Stomach (tissue), 9 donors: ENCODE measurements around the gene CADM2. TPM values are rescaled to one million over a fixed set of nuclear protein-coding genes. Genes with fewer than 3 reads are reported as not detected.

Experiments
- DNase-seq, 2 donors: peaks; one replicate each; pipeline versions ENCODE4 v3.0.0 to v3.0.0-alpha.2; 2013 to 2019
- H3K27ac ChIP-seq, 5 donors: fragments of 200-600 bp in 4 of 5; sonication (generic) in 4 of 5; one replicate each; pipeline ENCODE4 v1.5.1; 2013 to 2019; ENCODE audit warnings: mild to moderate bottlenecking in 1 of 5, moderate library complexity in 1 of 5
- H3K27me3 ChIP-seq, 3 donors: fragments of 200-600 bp; sonication (generic); one replicate each; pipeline ENCODE4 v1.5.1; 2017 to 2019; ENCODE audit warnings: mixed run types in 1 of 3
- H3K36me3 ChIP-seq, 4 donors: fragments of 200-600 bp; sonication (generic); 1 replicate in 3 of 4; 2 replicates in 1 of 4; pipeline ENCODE4 v1.5.1; 2016 to 2019
- H3K4me1 ChIP-seq, 4 donors: fragments of 200-600 bp; sonication (generic); one replicate each; pipeline ENCODE4 v1.5.1; 2016 to 2019
- H3K4me3 ChIP-seq, 4 donors: fragments of 200-600 bp; sonication (generic) in 3 of 4; one replicate each; pipeline ENCODE4 v1.5.1; 2016 to 2019; ENCODE audit warnings: mild to moderate bottlenecking in 1 of 4
- H3K9me3 ChIP-seq, 4 donors: fragments of 200-600 bp; sonication (generic); one replicate each; pipeline ENCODE4 v1.5.1; 2016 to 2019
- CTCF ChIP-seq, 7 experiments: fragments of 450-650 bp in 4 of 7; fragments of 200-600 bp in 3 of 7; sonication (generic) in 3 of 7; IDR thresholded peaks; one replicate each; pipeline ENCODE4 v1.5.1; 2016 to 2019; ENCODE audit warnings: antibody characterized with exemption in 7 of 7, control low read depth in 2 of 7, mild to moderate bottlenecking in 1 of 7
- EP300 ChIP-seq: sonication (generic); formaldehyde crosslinking; IDR thresholded peaks from one replicate; pipeline ENCODE4 v1.6.1; 2017; ENCODE audit warnings: antibody characterized with exemption
- POLR2A ChIP-seq, 4 donors: fragments of 450-650 bp; IDR thresholded peaks; one replicate each; pipeline ENCODE4 v1.6.1; 2016; ENCODE audit warnings: antibody characterized with exemption in 4 of 4, control low read depth in 2 of 4, mild to moderate bottlenecking in 1 of 4, moderate library complexity in 1 of 4
- POLR2AphosphoS5 ChIP-seq, 3 donors: sonication (generic); formaldehyde crosslinking; IDR thresholded peaks; one replicate each; pipeline ENCODE4 v1.6.1; 2016; ENCODE audit warnings: antibody characterized with exemption in 3 of 3
- WGBS, 5 donors: extraction: QIAGEN DNeasy Blood & Tissue Kit in 3 of 5; methylation state at CpG; one replicate each; pipeline versions ENCODE4 v1.1.5 to v1.1.7; 2013 to 2018; 5-methylcytosine and 5-hydroxymethylcytosine counted together
- intact Hi-C: fragments of 100-400 bp; cut with DNase I; formaldehyde crosslinking; loops from one replicate; pipeline ENCODE4 v1.15.1; 2023; ENCODE audit warnings: low total_unique reads
- polyA plus RNA-seq, 3 donors: library from polyadenylated mRNA; stranded (reverse); fragments of 200-250 nt; gene quantifications; one replicate each; pipeline ENCODE4 v1.2.3, GENCODE V29; 2013
- total RNA-seq, 5 donors: library from RNA; depleted of rRNA; stranded (reverse); fragments of >200 nt; gene quantifications; one replicate each; pipeline versions ENCODE4 v1.1.0 to v1.2.3, GENCODE V29; 2014 to 2016
- donor health status: healthy with polysubstance abuse.
- donor health status: Bipolar disorder and iron deficiency.
- donor health status: healthy.

CADM2 gene
- total and polyA plus RNA-seq, 8 donors, result 0.29 to 8.1 (median 2.0) TPM; not detected in 1

- WGBS, 5 donors, result 38 to 59% (median 45%) methylated on average over 2 of the region's 2 CpGs
- H3K4me1 ChIP-seq, result no peaks in the 10 kb centered on the region
- no peak overlapping the region for H3K27ac ChIP-seq
- no peak overlapping the region for H3K4me3 ChIP-seq
- H3K9me3 ChIP-seq, result no peaks in the 10 kb centered on the region
- intact Hi-C loops, result no loop called here
- no peaks in the 10 kb centered on the region for H3K27me3 ChIP-seq
- TF ChIP-seq POLR2A (IDR thresholded peaks at IDR 0.05), result no peak
- no peak for TF ChIP-seq EP300
- no peak for TF ChIP-seq CTCF (IDR thresholded peaks at IDR 0.05)
- TF ChIP-seq POLR2AphosphoS5 (IDR thresholded peaks at IDR 0.05), result no peak
- DNase-seq, result no peak
- H3K36me3 ChIP-seq, result no peaks in the 10 kb centered on the region
Observed at GRCh38 chr3:85508659-85509058, 549.9 kb downstream of the CADM2 start.

DNA sequence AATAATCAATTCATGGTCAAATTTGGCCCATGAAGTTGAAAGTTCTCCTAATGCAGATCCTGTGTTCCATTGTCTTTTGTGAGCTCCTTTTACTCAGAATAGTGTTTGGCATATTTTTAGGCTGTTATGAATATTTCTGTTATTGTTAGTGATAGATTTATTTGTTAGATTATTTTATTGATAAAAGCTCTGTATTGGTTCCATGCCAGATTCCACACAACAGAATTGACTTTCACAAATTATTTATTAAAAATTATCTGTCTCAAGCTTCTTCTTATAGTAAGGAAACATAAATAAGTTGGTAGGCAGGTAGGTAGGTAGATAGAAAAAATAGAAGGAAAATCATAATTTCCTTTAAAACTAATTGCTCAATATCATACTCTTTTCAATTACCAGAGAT, 557.4 kb downstream of the CADM2 start:
- intact Hi-C loops, result no loop called here
- Histone ChIP-seq H3K4me3 (no peak overlapping the region), H3K27me3 (no peaks in the 10 kb centered on the region), H3K9me3 (no peaks in the 10 kb centered on the region), H3K4me1 (no peaks in the 10 kb centered on the region), H3K27ac (no peak overlapping the region), H3K36me3 (no peaks in the 10 kb centered on the region)
- TF ChIP-seq POLR2AphosphoS5 (IDR thresholded peaks at IDR 0.05), result no peak
- TF ChIP-seq EP300, result no peak
- no peak for TF ChIP-seq POLR2A (IDR thresholded peaks at IDR 0.05)
- TF ChIP-seq CTCF (IDR thresholded peaks at IDR 0.05), result no peak
- DNase-seq, result no peak

DNA sequence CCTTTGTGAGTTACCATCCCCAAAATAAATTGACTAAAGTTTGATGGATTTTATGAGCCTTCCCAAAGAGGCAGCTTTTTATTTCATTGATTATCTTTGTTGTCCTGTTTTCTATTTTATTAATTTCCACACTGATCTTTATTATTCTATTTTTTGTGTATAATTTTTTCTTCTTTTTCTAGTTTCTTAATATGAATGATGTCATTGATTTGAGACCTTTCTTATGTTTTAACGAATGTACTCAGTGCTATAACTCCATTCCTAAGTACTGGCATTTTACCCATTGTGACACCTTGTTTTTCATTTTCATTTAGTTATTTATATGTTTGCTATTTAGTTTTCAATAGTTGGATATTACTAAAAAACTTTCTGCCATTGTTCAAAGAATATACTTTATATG, 565.3 kb downstream of the CADM2 start:
- H3K27ac ChIP-seq, result no peak overlapping the region
- DNase-seq, result no peak
- 77 to 100% (median 91%) methylated on average over 1 of the region's 1 CpG for WGBS, 5 donors
- H3K36me3 ChIP-seq, result no peaks in the 10 kb centered on the region
- H3K27me3 ChIP-seq, result no peaks in the 10 kb centered on the region
- H3K9me3 ChIP-seq, result no peaks in the 10 kb centered on the region
- no peaks in the 10 kb centered on the region for H3K4me1 ChIP-seq
- no peak for TF ChIP-seq POLR2A (IDR thresholded peaks at IDR 0.05)
- TF ChIP-seq CTCF (IDR thresholded peaks at IDR 0.05), result no peak
- no peak for TF ChIP-seq POLR2AphosphoS5 (IDR thresholded peaks at IDR 0.05)
- TF ChIP-seq EP300, result no peak
- H3K4me3 ChIP-seq, result no peak overlapping the region
- intact Hi-C loops, result no loop called here

GRCh38 chr3:85525264-85525663, 566.5 kb downstream of the CADM2 start:
- Histone ChIP-seq H3K27me3 (no peaks in the 10 kb centered on the region), H3K36me3 (no peaks in the 10 kb centered on the region), H3K27ac (no peak overlapping the region), H3K9me3 (no peaks in the 10 kb centered on the region), H3K4me1 (no peaks in the 10 kb centered on the region), H3K4me3 (no peak overlapping the region)
- WGBS, 5 donors, result 58 to 70% (median 65%) methylated on average over 1 of the region's 1 CpG
- intact Hi-C loops, result no loop called here
- no peak for DNase-seq
- TF ChIP-seq CTCF (IDR thresholded peaks at IDR 0.05) (no peak), POLR2A (IDR thresholded peaks at IDR 0.05) (no peak)

- no peak for DNase-seq
- no peaks in the 10 kb centered on the region for H3K9me3 ChIP-seq
- H3K27ac ChIP-seq, result no peak overlapping the region
- no peaks in the 10 kb centered on the region for H3K36me3 ChIP-seq
- intact Hi-C loops, result no loop called here
- 82 to 90% (median 87%) methylated on average over 2 of the region's 2 CpGs for WGBS, 5 donors
- H3K4me1 ChIP-seq, result no peaks in the 10 kb centered on the region
- TF ChIP-seq CTCF (IDR thresholded peaks at IDR 0.05), result no peak
- TF ChIP-seq POLR2AphosphoS5 (IDR thresholded peaks at IDR 0.05), result no peak
- TF ChIP-seq EP300, result no peak
- TF ChIP-seq POLR2A (IDR thresholded peaks at IDR 0.05), result no peak
- H3K4me3 ChIP-seq, result no peak overlapping the region
- no peaks in the 10 kb centered on the region for H3K27me3 ChIP-seq
Observed at GRCh38 chr3:85533586-85533985, 574.8 kb downstream of the CADM2 start.
